ENCODE results near the gene SLC6A12. TPM values are rescaled to one million over a fixed set of nuclear protein-coding genes. Genes with fewer than 3 reads are reported as not detected.
A peak's percentile ranks its signal among the peaks of the same experiment; 100 is the strongest.

SLC6A12 gene
- total RNA-seq, 2 donors from 2014 or later: 0.41 to 0.65 TPM

- DNase-seq: no peak
- intact Hi-C loops (cut with DNase I): no loop called here
- no peak for ATAC-seq
Observed at GRCh38 chr12:155646-156045, 58.3 kb downstream of the SLC6A12 start.

GRCh38 chr12:155006-155405 is 59.0 kb downstream of the SLC6A12 start:
- no peak for ATAC-seq

GRCh38 chr12:154058-154457 is 59.9 kb downstream of the SLC6A12 start:
- intact Hi-C loops (cut with DNase I): no loop called here
- DNase-seq (no peak), ATAC-seq (no peak)

More at GRCh38 chr12:155006-155405, 59.0 kb downstream of the SLC6A12 start:
- intact Hi-C loops (cut with DNase I): no loop called here
- no peak for DNase-seq

GRCh38 chr12:153080-153746 is 60.7 kb downstream of the SLC6A12 start:
- peak; percentile 50 for DNase-seq

GRCh38 chr12:152440-152839 is 61.5 kb downstream of the SLC6A12 start:
- intact Hi-C loops (cut with DNase I): no loop called here
- no peak for DNase-seq
- peak in 1 of 2 donors; percentile 18 for ATAC-seq

More at GRCh38 chr12:153080-153746, 60.7 kb downstream of the SLC6A12 start:
- peak; percentile 73 to 76 for ATAC-seq
- intact Hi-C loops (cut with DNase I): no loop called here

- intact Hi-C loops (cut with DNase I): no loop called here
- DNase-seq (no peak), ATAC-seq (no peak)
Observed at GRCh38 chr12:151579-151978, 62.4 kb downstream of the SLC6A12 start.

- ATAC-seq (no peak), DNase-seq (no peak)
- intact Hi-C loops (cut with DNase I): no loop called here
Observed at GRCh38 chr12:148676-149416, 65.1 kb downstream of the SLC6A12 start.

- ATAC-seq (no peak), DNase-seq (no peak)
- intact Hi-C loops (cut with DNase I): no loop called here
Observed at GRCh38 chr12:147242-147641, 66.7 kb downstream of the SLC6A12 start.

GRCh38 chr12:145369-145960 is 68.5 kb downstream of the SLC6A12 start:
- no peak for DNase-seq
- intact Hi-C loops (cut with DNase I): no loop called here
- peak; percentile 27 to 53 for ATAC-seq

- intact Hi-C loops (cut with DNase I): no loop called here
- ATAC-seq: no peak
Observed at GRCh38 chr12:144650-145284, 69.2 kb downstream of the SLC6A12 start.

GRCh38 chr12:143964-144649 is 69.8 kb downstream of the SLC6A12 start:
- ATAC-seq (no peak), DNase-seq (no peak)
- intact Hi-C loops (cut with DNase I): no loop called here

More at GRCh38 chr12:144650-145284, 69.2 kb downstream of the SLC6A12 start:
- no peak for DNase-seq

GRCh38 chr12:140162-140561 is 73.8 kb downstream of the SLC6A12 start:
- DNase-seq (no peak), ATAC-seq (no peak)
- intact Hi-C loops (cut with DNase I): no loop called here

Other genes starting within 250 kb of the SLC6A12 start
- 1 to 10 TPM; 1.4 to 4.0 TPM for gene IQSEC3, start 147.4 kb downstream of the SLC6A12 start, total RNA-seq
- 1 to 10 TPM; 1.3 to 2.0 TPM for gene SLC6A13, start 48.7 kb upstream of the SLC6A12 start, total RNA-seq
- 10 to 100 TPM; 36.5 to 38.1 TPM for gene KDM5A, start 175.2 kb upstream of the SLC6A12 start, total RNA-seq
- gene CCDC77, start 187.5 kb upstream of the SLC6A12 start, total RNA-seq: 1 to 10 TPM; 2.9 to 5.0 TPM
- 10 to 100 TPM; 20.9 to 22.1 TPM for gene B4GALNT3, start 245.8 kb upstream of the SLC6A12 start, total RNA-seq

Data from left cardiac atrium (tissue), 4 donors.